Prostate gland (tissue), 2 donors: ENCODE results near the gene SHC4.

Experiments used
- POLR2A ChIP-seq: fragments of 450-650 bp; IDR thresholded peaks from one replicate; pipeline ENCODE4 v1.6.1; 2016; ENCODE audit warnings: antibody characterized with exemption, mild to moderate bottlenecking
- POLR2AphosphoS5 ChIP-seq: sonication (generic); formaldehyde crosslinking; IDR thresholded peaks from one replicate; pipeline ENCODE4 v1.6.1; 2017; ENCODE audit warnings: antibody characterized with exemption
- TF ChIP-seq, protein P1 (sequence below), 4 experiments: fragments of 200-600 bp in 2 of 4; fragments of 450-650 bp in 2 of 4; sonication (generic) in 2 of 4; IDR thresholded peaks; 1 replicate in 3 of 4; 2 replicates in 1 of 4; pipeline ENCODE4 v1.5.1; 2016 to 2019; ENCODE audit warnings: antibody characterized with exemption in 4 of 4, mild to moderate bottlenecking in 2 of 4, moderate library complexity in 2 of 4

DNA sequence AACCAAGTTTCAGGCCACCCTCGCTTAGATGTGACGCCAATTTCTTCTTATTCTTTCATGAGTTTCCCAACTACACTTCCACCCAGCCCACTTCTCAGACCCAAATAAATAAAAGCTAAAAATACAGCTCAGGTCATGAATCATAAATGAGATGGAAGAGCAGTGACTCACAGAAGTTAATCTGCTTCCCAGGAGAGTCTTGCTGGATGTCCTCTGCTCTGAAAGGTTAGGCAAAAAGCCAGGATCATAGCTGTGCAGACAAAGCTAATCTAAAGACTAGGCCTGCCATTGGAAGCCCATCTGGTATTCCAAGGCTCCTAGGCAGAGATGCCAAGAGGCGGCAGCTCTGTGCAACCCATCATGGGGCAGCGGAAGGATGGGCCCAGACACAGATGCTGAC is 24.1 kb downstream of the SHC4 start:
- TF ChIP-seq, protein P1, sequence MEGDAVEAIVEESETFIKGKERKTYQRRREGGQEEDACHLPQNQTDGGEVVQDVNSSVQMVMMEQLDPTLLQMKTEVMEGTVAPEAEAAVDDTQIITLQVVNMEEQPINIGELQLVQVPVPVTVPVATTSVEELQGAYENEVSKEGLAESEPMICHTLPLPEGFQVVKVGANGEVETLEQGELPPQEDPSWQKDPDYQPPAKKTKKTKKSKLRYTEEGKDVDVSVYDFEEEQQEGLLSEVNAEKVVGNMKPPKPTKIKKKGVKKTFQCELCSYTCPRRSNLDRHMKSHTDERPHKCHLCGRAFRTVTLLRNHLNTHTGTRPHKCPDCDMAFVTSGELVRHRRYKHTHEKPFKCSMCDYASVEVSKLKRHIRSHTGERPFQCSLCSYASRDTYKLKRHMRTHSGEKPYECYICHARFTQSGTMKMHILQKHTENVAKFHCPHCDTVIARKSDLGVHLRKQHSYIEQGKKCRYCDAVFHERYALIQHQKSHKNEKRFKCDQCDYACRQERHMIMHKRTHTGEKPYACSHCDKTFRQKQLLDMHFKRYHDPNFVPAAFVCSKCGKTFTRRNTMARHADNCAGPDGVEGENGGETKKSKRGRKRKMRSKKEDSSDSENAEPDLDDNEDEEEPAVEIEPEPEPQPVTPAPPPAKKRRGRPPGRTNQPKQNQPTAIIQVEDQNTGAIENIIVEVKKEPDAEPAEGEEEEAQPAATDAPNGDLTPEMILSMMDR (IDR thresholded peaks at IDR 0.05): no peak
- no peak for TF ChIP-seq POLR2A
- TF ChIP-seq POLR2AphosphoS5: no peak
